ENCODE measurements around the gene ABCA12.
A peak's percentile ranks its signal among the peaks of the same experiment; 100 is the strongest.

Gene ABCA12

DNA sequence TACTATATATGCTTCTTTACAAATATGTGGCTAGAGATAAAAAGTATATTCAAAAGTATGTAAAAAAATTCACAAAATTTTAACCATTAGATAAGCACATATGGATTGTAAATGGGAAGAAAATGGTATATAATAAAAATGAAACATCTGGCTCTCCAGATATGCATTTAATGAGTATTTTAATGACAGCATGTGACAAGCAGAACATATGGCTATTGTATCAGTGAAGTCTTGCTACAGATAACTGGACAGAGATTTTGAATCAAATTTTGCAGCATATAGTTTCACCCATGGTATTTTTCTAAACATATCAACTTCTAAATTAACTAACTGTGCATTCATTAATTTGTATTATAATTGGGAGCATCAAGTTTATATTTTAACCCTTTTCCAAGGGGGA is 5.0 kb upstream of the ABCA12 start:
- DNase-seq (no peak), ATAC-seq (no peak)
- peaks cover 1% of the 10 kb centered on the region for H3K27me3 Mint-ChIP-seq
- no peak overlapping the region for H3K4me3 Mint-ChIP-seq
- H3K9me3 Mint-ChIP-seq = no peaks in the 10 kb centered on the region
- H3K27ac Mint-ChIP-seq = no peak overlapping the region
- no peaks in the 10 kb centered on the region for H3K4me1 Mint-ChIP-seq

- Mint-ChIP-seq H3K4me3 (no peak overlapping the region), H3K9me3 (no peaks in the 10 kb centered on the region), H3K27ac (no peak overlapping the region), H3K27me3 (peaks cover 10% of the 10 kb centered on the region), H3K4me1 (peaks cover 2% of the 10 kb centered on the region)
- ATAC-seq = no peak
- no peak for DNase-seq
These were observed 3.3 kb upstream of the ABCA12 start for GRCh38 chr2:215141706-215142105.

DNA sequence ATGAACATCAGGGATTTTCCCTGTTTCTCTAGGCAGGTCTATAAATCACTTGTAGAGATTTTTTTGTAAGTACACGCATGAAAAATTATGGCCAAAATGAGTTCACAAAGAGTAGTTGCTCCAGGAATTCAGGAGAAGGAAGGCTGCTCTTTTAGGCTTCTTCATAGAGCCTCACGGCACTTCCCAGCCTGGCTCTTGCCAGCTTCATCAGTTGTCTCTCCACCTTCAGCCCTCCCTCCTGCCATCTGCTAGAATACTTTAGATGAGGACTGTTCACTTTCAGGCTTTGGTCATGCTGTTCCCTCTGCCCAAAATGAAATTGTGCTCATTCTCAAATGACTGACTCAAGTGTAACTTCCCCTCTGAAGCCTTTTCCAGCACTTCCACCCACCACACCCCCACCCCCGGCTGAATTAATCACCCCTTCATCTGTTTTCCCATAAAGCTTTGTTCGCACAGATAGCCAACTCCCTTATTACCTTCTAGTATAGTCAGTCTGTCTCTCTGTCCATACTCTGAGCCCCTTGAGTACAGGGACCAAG is 1.8 kb upstream of the ABCA12 start:
- Mint-ChIP-seq H3K27me3 (peaks cover 14% of the 10 kb centered on the region), H3K27ac (no peak overlapping the region), H3K4me1 (peaks cover 5% of the 10 kb centered on the region), H3K4me3 (no peak overlapping the region), H3K9me3 (no peaks in the 10 kb centered on the region)
- DNase-seq = no peak
- no peak for ATAC-seq

DNA sequence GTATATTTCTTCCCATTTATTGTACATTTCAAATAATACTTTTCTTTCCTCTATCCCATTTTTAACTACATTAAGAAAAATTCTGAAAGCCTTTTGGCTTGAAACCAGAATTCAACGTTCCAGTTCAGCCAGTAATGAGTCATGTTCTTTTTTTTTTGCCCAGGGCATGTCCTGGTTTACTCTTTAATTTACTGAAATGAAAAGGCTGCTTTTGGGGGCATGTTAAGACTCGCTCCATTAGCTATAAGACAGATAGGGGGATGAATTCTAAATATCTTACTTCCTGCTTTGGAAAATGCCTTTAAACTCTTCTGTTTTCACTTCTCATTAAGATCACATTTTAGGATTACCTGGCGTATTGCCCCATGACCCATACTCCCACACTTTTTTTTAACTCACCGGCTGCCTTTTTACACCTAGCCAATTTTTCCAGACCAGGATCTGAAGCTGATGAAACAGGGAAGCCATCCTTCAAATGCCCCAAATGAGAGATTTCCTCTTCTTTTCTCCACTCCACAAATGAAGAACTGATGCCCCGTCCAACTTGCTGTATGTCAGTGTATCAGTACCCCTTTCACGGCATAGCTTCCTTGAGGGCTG is 585 bp downstream of the ABCA12 start:
- H3K27ac Mint-ChIP-seq = peak overlapping the region in 1 of 2 donors; percentile 10

GRCh38 chr2:215137329-215137686 is 1.1 kb downstream of the ABCA12 start:
- Mint-ChIP-seq H3K4me3 (no peak overlapping the region), H3K9me3 (no peaks in the 10 kb centered on the region), H3K27ac (no peak overlapping the region), H3K4me1 (peaks cover 5% of the 10 kb centered on the region), H3K27me3 (peaks cover 14% of the 10 kb centered on the region)
- ATAC-seq (no peak), DNase-seq (no peak)

More for the DNA sequence above, 585 bp downstream of the ABCA12 start:
- H3K27me3 Mint-ChIP-seq = peaks cover 14% of the 10 kb centered on the region
- DNase-seq = no peak
- no peak overlapping the region for H3K4me3 Mint-ChIP-seq
- ATAC-seq = no peak
- peaks cover 5% of the 10 kb centered on the region for H3K4me1 Mint-ChIP-seq
- H3K9me3 Mint-ChIP-seq = no peaks in the 10 kb centered on the region

GRCh38 chr2:215136669-215137328 is 1.6 kb downstream of the ABCA12 start:
- Mint-ChIP-seq H3K27ac (no peak overlapping the region), H3K4me3 (no peak overlapping the region), H3K4me1 (peaks cover 5% of the 10 kb centered on the region), H3K27me3 (peaks cover 14% of the 10 kb centered on the region), H3K9me3 (no peaks in the 10 kb centered on the region)
- ATAC-seq (peak; percentile 78), DNase-seq (peak in 1 of 2 donors; percentile 9)

- Mint-ChIP-seq H3K27ac (no peak overlapping the region), H3K4me3 (no peak overlapping the region), H3K4me1 (no peaks in the 10 kb centered on the region), H3K27me3 (no peaks in the 10 kb centered on the region), H3K9me3 (peaks cover 13 to 28% of the 10 kb centered on the region in 2 donors)
- DNase-seq (no peak), ATAC-seq (no peak)
These were observed 18.0 kb downstream of the ABCA12 start for GRCh38 chr2:215120401-215120800.

- Mint-ChIP-seq H3K9me3 (peaks cover 13 to 28% of the 10 kb centered on the region in 2 donors), H3K27ac (no peak overlapping the region), H3K4me1 (no peaks in the 10 kb centered on the region), H3K4me3 (no peak overlapping the region), H3K27me3 (no peaks in the 10 kb centered on the region)
- DNase-seq (no peak), ATAC-seq (no peak)
These were observed 18.6 kb downstream of the ABCA12 start for GRCh38 chr2:215119847-215120246.

GRCh38 chr2:215110918-215111317 is 27.5 kb downstream of the ABCA12 start:
- ATAC-seq (no peak), DNase-seq (no peak)
- Mint-ChIP-seq H3K4me1 (no peaks in the 10 kb centered on the region), H3K9me3 (peaks cover 0 to 3% of the 10 kb centered on the region in 2 donors), H3K27me3 (no peaks in the 10 kb centered on the region), H3K4me3 (no peak overlapping the region), H3K27ac (no peak overlapping the region)

DNA sequence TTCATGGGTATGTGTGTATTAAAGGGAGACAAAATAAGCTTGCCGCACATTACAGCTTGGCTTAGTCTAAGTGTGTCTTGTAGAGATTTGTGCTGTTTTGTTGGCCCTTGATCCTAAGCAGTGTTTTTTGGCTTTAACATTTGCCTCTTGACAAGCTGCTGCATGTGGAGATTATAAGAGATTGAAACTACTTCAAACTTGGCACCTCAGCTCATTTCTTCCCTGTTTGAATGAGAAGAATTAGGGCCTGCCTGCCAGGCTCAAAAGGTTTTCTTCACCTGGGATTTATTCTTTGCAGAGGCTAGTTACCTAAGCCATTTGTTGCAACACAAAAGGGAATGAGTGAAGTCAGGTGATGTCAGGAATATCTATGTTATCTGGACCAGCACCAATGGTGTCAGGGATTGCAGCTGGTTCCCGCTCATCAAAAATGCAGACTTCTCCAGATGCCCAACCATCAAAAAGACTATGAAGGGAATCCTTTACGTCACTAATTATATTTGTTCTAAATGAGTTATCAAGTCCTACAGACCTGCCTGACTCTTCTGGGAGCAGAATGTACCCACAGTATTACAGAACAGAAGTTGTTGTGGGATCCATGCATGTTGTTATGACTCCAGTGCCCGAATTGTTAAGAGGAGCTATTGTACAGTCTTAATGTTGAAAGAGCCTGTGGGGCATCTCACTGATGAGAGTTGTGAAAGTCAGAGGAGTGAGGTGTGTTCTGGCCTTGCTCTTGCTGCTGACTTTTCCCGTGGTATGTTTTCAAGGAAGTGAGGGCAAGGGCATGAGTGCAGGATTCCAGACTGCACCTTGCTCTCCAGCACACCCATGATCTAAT is 31.0 kb downstream of the ABCA12 start:
- DNase-seq = no peak
- Mint-ChIP-seq H3K27ac (no peak overlapping the region), H3K4me3 (no peak overlapping the region), H3K9me3 (no peaks in the 10 kb centered on the region), H3K4me1 (no peaks in the 10 kb centered on the region), H3K27me3 (no peaks in the 10 kb centered on the region)
- no peak for ATAC-seq

DNA sequence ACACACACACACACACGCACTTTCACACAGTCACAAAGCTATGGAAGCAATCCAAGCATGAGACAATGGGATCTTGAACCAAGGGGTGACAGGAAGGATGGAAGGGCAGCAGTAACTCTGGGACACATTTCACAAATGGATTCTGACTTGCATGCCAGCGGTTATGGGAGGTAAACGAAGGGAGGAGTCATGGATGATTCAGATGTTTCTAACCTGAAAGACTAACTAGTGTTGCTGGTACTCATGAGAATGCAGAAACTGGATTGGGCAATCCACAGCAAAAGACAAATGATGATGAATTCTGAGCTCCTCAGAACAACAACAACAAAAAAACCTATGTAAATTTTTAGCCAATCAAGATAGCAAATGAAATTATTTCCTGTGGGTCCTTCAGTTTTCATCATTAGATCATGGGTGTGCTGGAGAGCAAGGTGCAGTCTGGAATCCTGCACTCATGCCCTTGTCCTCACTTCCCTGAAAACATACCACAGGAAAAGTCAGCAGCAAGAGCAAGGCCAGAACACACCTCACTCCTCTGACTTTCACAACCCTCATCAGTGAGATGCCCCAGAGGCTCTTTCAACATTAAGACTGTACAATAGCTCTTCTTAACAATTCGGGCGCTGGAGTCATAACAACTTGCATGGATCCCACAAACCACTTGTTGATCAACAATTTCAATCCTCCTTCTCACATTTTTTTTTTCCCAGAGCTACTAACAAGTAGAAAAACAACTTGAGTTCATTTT is 32.6 kb downstream of the ABCA12 start:
- H3K27me3 Mint-ChIP-seq = no peaks in the 10 kb centered on the region
- no peaks in the 10 kb centered on the region for H3K9me3 Mint-ChIP-seq
- H3K27ac Mint-ChIP-seq = no peak overlapping the region
- DNase-seq = no peak
- H3K4me3 Mint-ChIP-seq = no peak overlapping the region
- H3K4me1 Mint-ChIP-seq = no peaks in the 10 kb centered on the region
- no peak for ATAC-seq

DNA sequence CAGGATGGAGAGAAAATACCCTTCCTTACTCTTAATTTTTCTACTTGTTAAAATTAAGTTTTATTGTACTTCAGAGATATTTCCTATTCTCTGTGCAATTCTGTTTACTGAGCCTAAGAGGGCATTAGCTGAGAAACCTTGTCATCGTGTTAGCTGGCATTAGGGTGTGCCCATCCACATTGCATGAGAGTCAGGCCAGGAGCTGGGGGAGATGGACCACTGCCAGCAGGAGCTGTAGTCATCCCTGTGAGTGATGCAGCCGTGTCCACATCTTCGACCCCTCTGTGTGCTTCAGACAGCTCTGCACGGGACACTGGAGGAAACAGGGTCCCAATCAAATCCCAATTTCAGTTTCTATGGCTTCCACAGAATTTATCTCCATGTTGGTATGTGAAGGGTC is 34.2 kb downstream of the ABCA12 start:
- no peak overlapping the region for H3K27ac Mint-ChIP-seq
- H3K27me3 Mint-ChIP-seq = no peaks in the 10 kb centered on the region
- no peaks in the 10 kb centered on the region for H3K4me1 Mint-ChIP-seq
- no peak overlapping the region for H3K4me3 Mint-ChIP-seq
- no peaks in the 10 kb centered on the region for H3K9me3 Mint-ChIP-seq
- ATAC-seq (no peak), DNase-seq (no peak)

DNA sequence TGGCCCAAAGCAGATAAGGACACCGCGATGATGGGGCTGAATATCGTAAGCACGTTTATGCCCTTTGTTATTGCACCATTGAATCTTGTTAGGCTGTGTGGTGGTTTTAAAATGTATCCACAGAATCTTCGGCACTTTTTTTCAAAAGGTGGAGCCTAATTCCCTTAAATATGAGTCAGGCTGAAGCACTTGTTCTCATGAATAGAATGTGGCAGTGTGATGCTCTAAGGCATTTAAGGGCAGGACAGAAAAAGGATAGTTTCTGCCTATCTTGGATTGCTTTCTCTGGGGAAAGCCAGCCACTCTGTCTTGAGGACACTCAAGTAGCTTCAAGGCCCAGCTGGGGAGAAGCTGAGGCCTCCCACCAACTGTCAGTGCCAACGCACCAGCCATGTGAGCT is 39.6 kb downstream of the ABCA12 start:
- H3K27ac Mint-ChIP-seq = no peak overlapping the region
- no peak for ATAC-seq
- DNase-seq = no peak
- no peaks in the 10 kb centered on the region for H3K27me3 Mint-ChIP-seq
- H3K4me3 Mint-ChIP-seq = no peak overlapping the region
- H3K4me1 Mint-ChIP-seq = no peaks in the 10 kb centered on the region
- no peaks in the 10 kb centered on the region for H3K9me3 Mint-ChIP-seq

DNA sequence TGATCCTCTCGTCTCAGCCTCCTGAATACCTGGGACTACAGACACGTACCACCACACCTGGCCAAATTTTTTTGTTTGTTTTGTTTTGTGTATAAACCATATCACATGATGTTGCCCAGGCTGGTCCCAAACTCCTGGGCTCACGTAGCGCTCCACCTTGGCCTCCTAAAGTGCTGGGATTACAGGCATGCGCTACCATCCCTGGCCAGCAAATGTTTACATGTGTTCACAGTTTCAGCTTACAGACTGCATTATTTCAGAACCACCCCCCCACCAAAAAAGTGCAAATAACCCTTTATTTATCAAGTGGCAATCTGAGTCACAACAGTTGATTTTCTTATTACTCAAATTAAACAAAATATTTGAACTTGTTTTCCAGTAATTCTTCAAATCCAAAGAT is 54.3 kb downstream of the ABCA12 start:
- H3K27me3 Mint-ChIP-seq = no peaks in the 10 kb centered on the region
- ATAC-seq (no peak), DNase-seq (no peak)
- H3K4me1 Mint-ChIP-seq = no peaks in the 10 kb centered on the region
- H3K4me3 Mint-ChIP-seq = no peak overlapping the region
- no peak overlapping the region for H3K27ac Mint-ChIP-seq
- no peaks in the 10 kb centered on the region for H3K9me3 Mint-ChIP-seq

- no peak for DNase-seq
- Mint-ChIP-seq H3K27ac (no peak overlapping the region), H3K4me1 (no peaks in the 10 kb centered on the region), H3K27me3 (peaks cover 6% of the 10 kb centered on the region), H3K9me3 (no peaks in the 10 kb centered on the region), H3K4me3 (no peak overlapping the region)
- ATAC-seq = no peak
These were observed 55.3 kb downstream of the ABCA12 start for GRCh38 chr2:215083146-215083545.
